NCI-H146 treated with DMSO at 0.1 percent for 48 hours (cell line): ENCODE measurements around the gene CTSW.

Experiments
- DNase-seq: peaks from one replicate; lab custom pipeline; 2025; ENCODE audit not compliant: unreplicated experiment; lab: John Stamatoyannopoulos, UW

CTSW gene

DNA sequence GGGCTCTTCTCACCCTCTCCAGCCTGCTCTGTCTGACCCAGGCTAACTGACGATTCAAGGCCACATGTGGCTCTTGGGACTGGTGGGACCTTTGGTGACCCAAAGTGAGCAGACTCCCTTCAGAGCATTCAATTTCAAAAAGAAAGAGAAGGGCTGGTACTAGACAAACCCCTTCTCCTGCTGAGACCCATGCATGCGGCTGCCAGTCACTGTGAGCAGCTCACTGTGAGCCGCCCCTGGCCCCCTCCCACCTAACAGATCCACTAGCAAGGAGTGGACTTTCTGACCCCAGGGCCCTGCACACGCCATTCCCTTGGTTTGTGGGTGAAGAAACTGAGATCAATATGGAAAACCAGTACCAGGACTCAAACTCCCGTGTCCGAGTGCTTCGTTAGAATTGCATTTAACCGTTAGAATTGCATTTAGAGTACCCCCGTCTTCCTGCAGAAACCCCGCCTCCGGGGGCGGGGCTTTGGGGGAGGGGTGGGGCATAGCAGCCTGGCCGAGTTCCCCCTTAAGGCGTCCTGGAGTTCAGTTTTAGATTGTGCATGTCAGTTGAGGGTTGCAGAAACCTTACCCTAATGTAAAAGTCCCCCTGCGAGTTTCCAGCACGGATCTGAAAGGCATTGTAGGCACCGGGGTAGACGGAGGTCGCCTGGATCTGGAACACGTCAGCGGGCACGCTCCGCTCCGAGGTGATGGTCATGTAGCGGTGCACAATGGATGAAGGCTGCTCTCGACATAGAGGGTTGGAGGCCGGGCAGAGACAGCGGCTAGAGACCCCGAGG, 12.2 kb upstream of the CTSW start:
- DNase-seq = no peak

DNA sequence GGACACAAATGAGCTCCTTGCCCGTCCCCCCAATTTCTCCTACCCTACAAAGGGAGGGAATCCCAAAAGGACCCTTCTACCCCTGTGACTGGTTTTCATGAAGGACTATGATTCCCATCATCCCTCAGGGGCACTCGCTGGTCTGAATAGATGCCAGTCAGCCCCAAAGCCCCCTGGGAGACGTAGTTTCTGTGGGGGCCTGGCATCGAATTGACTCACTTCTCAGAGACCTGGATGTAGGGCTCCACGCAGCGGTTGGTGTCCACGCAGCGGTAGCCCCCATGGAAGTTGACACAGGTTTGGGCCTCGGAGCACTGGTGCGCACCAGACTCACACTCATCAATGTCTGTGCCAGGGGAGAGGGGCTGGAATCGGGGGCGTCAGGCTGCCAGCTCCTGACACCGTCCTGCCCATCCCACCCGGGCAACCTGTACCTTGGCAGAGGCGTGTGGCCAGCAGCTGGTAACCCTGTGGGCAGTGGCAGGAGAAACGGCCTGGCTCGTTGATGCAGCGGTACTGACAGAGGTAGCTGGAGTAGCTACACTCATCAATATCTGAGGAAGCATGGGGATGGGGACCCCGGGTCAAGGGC, 11.5 kb upstream of the CTSW start:
- DNase-seq = no peak

DNA sequence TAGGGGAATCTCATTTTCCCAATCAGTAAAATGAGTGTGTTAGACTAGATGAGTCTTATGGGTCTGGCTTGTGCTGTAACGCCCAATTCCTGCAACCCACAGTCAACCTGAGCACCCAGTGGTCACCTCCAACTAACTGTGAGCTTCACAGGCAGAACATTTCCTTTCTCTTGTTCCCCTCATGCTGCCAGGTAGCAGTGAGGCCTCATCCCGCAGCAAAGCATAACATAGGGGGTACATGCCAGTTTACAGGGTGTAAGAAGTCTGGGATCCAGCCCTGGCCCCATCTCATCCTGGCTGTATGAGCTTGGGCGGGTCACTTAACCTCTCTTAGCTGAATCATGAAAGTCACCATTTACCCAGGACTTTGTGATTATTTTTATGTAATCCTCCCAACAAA, 10.7 kb upstream of the CTSW start:
- DNase-seq = no peak

DNA sequence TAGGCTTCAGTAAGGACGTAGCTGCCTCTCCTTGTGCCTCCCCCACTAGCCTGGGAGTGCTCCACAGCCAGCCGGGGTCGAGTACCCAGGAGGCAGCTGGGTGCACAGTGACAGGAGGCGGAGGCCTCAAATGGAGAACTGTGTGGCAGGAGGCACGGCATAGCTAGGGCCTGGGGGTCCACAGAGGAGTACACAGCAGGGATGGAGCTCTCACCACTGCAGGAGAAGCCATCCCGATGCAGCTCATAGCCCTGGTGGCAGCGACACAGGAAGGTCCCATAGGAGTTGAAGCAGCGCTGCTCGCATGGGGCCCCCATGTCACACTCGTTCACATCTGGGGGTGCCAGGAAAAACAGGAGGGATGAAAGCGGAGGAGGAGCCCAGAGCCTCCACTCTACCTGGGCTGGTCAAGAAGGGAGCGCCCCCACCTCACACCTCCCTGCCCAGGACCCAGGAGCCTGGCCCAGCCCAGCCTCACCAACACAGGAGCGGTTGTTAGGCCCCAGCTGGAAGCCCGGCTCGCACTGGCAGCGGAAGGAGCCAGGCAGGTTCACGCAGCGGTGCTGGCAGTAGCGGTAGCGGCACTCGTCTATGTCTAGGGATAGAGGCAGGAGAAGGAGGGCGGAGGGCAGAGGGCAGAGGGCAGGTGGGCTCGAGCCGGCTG, 9.9 kb upstream of the CTSW start:
- DNase-seq = no peak

DNA sequence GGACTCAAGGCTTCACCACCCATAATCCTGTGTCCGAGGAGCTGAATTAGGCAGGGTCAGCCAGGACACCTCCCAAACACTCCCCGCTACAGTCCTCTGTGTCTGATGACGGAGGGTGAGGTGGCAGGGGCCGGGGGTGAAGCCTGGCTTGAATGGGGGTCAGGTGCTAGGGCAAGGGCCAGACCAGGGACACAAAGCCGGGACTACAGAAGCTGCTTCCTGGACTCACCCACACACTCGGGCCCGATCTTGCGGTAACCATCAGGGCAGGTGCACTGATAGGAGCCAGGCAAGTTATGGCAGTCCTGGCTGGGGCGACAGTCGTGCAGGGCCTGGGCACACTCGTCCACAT, 9.4 kb upstream of the CTSW start:
- DNase-seq = no peak

DNA sequence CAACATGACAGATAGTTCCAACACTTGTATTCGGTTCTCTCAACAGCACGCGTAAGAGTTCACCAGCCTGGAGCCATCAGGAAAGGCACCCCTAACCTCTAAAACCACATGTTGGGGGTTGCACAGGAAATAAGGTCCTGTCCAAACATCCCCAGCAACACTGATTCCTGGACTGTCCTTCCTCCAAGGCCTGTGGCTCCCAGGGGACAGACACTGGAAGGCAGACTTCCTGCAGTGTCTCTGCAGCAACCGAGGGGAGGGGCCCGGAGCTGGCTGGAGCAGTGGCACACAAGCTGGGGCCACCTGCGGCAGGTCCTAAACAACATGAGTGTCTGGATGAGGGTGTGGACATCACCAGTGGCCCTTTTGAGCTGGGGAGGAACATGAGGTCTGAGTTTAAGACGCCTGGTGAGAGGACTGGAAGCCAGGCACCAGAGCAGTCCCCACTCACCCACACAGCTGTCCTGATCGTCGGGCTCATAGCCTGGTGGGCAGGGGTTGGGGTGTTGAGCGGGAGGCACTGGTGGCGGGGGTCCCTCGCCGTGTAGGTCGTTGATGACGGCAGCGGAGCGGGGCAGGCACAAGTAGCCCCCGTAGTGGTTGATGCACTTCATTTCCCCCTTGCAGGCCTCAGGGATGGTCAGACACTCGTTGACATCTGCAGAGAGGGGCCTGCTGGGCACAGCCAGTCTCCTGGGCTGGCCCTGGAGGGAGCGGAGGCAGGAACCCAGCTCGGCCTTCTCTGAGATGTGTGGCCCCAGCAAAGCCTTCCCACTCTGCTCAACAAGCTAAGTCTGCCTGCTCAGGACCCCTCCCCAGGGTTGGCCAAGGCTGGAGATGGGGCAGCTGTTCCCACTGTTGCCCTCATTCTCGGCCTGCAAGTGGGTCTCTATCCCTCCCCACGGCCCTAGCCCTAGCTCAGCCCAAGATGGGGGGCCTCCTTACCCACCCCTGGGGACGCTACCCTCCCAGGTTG, 8.6 kb upstream of the CTSW start:
- no peak for DNase-seq

DNA sequence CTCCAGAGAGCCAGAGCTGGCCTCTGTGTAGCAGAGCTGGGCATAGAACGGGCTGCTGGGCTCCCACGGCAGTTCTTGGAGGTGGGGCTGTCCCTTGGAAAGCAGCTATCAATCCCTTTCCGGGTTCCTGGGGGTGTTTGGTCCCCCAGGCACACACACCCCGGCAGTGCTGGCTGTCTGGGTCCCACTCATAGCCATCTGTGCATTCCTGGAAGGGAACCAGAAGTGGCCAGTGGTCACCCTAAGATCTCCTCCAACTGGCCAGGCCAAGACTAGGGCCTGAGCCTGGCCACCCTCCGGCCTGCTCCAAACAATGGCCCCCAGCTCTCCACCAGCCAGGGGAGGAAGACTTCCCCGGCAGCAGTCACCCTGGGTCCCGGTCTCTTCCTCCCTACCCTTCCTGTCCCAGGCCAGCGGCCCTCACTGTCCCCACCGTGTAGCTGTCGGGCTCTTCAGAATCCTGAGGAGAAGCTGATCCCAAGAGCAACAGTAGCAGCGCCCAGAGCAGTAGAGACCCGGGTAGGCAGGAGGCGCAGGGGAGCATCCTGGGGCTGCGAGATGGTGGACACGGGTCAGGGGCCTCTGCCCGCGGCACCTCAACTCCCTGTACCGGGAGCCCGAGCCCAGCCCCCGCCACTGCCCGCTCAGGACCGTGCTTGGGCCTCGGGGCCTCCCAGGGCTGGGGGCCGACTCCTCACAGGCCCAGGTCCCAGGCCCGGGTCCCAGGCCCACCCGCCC, 7.7 kb upstream of the CTSW start:
- no peak for DNase-seq

DNA sequence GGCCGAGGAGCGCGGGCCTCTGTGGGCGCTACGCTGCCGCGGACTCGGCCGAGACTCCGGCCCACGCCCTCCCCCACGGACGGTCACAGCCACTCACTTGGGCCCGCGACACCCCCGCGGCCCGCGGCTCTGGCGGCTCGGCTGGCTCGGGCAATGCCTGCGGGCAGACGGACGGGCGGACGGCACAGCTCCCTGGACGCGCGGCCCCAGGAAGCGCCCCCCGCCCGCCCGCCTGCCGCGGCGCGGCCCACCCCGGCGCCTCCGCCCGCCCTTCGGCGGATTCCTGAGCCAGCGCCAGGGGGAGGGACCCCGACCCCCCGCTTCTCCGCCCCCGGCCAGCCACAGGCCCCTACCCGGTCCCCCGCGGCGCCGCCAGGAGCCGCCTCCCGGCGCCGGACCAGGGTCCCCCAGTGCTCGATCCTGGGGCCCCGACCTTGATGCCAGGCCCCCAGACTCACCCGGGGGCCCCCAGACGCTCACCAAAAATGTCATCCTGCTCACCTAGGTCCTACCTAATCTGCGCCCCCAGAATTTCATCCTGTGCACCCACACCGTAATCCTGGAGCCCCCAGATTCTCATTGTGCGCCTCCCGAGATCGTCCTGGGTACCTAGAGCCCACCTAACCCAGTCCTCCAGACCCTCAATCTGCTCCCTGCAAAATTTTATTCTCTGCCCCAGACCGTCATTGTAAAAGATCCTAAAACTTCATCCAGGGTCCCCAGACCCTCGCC, 6.9 kb upstream of the CTSW start, which contains the start of gene EFEMP2:
EFEMP2 (minus strand) TSS at position 215 of the 732 bp plus-strand sequence. CDS start 446 bp downstream, outside the sequence.
- no peak for DNase-seq

DNA sequence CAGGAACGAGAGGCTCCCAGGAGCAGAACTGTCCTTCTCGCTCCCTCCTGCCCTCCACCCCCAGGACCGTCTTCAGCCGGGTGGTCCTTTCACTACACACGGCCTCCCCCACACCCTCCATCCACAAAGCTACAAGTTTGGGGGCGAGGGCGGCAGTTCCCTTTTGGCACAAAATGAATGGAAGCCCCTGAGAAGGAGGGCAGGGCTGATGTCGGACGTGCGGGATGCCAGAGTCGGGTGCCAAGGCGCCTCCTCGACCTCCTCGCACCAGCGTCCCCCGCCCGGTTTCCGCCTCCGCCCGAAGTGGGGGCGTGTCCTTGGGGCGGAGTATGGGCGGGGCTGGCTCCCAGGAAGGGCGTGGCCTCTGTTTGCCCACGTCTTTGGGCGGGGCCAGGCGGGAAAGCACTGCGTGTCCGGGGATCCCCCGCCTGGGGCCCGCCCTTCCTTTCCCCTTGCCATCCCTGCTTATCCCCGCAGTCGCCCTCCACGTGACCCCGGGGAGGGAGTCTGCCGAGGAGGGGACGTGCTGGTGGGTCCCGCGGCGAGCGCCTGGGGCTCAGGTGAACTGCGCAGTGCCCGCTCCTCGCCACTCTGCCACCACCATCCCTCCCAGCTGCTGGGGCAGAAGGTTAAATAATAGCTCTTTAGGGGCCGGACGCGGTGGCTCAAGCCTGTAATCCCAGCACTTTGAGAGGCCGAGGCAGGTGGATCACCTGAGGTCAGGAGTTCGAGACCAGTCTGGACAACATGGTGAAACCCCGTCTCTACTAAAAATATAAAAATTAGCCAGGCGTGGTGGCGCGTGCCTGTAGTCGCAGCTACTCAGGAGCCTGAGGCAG, 6.1 kb upstream of the CTSW start:
- DNase-seq = peak; percentile 78

DNA sequence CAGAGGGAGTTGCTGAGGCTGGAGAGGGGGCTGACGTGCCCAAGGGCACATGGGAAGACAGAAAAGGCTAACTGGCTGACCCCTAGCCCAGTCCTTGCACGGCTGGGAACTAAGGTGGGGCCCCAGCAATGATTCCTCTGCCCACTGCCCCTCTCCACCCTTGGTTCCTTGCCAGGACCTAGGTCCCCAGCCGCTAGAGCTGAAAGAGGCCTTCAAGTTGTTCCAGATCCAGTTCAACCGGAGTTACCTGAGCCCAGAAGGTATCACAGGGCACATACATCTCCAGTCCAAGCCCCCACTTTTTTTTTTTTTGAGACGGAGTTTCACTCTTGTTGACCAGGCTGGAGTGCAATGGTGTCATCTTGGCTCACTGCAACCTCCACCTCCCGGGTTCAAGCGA, 390 bp downstream of the CTSW start:
- no peak for DNase-seq

DNA sequence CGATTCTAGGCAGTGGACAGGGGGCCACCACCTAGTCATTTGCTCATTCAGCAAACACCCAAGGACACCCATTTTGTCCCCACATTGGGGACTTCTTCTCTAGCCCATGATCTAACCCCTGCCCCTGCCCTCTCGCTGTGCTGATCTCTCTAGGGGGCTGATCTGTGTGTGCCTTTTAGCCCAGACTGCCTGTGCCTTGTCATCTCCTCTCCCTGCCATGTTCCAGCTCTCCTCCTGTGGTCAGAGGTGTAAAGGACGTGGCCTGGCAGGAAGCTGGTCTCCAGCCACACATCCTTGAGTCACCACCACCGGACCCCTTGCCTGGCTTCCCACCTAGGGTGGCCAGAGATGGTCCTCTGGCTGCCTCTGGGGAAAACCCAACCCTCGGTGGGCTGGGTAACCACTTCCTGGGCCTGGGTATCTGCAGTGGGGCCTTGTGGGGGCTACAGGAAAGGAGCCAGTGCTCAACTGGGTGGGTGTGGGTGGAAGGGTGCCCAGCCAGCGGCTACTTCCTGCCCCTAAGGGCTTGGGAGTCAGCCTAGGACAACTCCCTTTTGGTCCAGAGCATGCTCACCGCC, 1.3 kb downstream of the CTSW start:
- no peak for DNase-seq

DNA sequence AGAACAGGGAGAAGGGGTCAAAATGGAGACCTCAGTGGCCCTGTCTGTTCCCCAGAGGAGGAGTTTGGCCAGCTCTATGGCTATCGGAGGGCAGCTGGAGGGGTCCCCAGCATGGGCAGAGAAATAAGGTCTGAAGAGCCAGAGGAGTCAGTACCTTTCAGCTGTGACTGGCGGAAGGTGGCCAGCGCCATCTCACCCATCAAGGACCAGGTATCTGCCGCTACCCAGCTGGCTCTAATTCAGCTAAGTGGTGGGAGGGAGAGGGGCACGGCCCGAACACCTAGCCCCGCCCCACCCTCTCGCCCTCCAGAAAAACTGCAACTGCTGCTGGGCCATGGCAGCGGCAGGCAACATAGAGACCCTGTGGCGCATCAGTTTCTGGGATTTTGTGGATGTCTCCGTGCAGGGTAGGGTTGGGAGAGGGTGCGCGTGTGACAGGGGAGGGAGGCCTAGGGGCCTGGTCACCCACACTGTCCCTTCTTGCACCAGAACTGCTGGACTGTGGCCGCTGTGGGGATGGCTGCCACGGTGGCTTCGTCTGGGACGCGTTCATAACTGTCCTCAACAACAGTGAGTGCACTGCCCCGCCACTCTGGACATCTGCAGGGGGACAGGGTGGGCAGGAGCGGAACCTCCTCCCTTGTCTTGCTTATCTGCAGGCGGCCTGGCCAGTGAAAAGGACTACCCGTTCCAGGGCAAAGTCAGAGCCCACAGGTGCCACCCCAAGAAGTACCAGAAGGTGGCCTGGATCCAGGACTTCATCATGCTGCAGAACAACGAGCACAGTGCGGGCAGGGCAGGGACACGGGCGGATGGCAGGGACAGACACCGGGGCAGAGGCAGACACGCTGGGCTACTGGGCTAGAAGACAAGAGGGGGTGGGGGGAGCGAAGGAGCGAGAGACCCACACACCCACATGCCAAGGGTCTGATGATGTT, 2.8 kb downstream of the CTSW start:
- DNase-seq = no peak

DNA sequence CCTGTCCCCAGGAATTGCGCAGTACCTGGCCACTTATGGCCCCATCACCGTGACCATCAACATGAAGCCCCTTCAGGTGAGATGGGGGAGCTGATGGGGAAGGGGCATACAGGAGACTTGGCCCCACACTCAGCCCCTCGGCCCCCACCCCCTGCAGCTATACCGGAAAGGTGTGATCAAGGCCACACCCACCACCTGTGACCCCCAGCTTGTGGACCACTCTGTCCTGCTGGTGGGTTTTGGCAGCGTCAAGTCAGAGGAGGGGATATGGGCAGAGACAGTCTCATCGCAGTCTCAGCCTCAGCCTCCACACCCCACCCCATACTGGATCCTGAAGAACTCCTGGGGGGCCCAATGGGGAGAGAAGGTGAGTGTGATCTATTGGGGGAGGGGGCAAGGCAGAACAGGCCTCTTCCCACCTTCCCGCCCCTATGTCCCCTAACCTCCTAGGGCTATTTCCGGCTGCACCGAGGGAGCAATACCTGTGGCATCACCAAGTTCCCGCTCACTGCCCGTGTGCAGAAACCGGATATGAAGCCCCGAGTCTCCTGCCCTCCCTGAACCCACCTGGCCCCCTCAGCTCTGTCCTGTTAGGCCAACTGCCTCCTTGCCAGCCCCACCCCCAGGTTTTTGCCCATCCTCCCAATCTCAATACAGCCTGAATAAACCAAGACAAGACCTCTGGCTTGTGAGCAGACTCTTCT, 3.6 kb downstream of the CTSW start:
- DNase-seq = no peak

DNA sequence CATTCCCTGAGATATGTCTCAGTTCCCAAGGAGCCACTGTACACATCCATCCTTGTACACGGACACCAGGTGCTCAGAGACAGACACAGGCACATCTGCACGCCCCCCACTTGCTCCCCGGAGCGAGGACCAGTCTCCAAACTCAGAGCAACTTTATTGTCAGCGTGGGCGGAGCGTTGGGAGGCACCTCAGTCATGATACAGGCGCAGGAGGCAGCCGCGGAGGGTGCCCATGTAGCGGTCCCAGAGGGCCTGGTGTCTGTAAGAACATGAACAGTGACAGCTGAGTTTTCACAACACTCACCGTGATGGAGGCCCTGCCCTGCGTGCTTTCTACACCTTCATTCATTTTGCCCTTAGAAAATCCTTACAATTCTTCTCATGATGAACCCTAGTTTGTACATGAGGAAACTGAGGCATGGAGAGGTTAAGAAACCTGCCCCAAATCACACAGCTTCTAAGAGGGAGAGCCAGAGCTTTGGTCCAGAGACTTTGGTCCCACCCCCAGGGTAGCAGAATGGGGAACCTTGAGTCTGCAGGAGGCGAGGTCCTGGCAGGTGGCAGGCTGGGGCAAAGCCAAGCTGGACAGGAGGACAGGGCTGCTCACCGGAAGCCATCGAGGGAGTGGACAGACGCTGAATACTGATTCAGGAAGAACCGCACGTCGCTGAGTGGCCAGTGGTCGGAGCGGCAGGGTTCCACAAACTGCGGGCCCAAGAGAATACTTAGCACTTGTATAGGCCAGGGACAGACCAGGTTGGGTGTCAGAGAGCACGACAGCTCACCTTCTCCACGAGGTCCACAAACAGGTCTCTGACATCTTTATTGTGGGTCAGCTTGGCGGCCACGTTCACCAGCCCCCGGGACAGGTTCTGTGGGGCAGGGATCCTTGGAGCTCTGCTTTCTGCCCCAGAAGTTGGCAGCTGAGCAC, 4.4 kb downstream of the CTSW start:
- no peak for DNase-seq

DNA sequence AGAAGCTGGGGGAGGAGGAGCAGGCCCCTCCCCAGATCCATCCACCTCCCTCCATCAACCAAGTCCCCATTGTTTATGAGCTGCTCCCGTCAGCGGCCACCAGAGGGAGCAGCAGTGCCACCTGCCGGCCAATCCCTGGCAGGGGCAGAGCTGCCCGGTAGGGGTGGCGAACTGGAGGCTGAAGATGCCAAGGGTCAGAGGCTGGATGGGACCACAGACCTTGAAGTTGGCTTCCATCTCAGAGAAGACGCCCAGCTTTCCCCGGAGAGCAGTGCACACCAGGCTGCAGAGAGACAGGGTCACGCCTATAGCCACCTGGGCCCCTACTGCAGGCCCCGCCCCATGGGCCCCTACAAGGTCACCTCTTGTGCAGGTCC, 5.1 kb downstream of the CTSW start:
- peak; percentile 53 for DNase-seq

DNA sequence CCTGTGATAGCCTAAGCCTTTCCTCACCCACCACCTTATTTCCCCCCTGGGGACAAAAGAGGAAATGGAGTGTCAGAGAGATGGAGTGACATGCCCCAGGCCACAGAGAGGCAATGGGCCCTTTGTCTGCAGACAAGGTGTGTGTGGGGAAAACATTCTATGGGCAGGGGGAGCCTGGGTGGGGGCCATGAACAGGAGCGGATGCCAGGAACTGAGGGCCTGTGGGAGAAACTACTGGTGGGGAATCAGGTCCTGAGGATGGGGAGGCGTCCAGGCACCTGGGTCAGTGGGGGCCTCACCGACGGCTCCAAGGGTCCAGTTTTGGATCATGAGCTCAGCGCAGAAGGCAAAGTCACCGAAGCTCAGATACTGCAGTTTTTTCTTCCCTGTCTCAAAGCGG, 5.6 kb downstream of the CTSW start:
- DNase-seq = no peak
